ENCODE data around the gene ALDH3A2. TPM values are rescaled to one million over a fixed set of nuclear protein-coding genes. Genes with fewer than 3 reads are reported as not detected.

The ALDH3A2 gene
- polyA plus RNA-seq (2013, experiment 1 of 4) = 73.3 TPM
- polyA plus RNA-seq (2013, experiment 2 of 4) = 81.9 TPM
- 53.9 TPM for polyA plus RNA-seq (2013, experiment 3 of 4)
- 63.4 TPM for polyA plus RNA-seq (2013, experiment 4 of 4)

DNA sequence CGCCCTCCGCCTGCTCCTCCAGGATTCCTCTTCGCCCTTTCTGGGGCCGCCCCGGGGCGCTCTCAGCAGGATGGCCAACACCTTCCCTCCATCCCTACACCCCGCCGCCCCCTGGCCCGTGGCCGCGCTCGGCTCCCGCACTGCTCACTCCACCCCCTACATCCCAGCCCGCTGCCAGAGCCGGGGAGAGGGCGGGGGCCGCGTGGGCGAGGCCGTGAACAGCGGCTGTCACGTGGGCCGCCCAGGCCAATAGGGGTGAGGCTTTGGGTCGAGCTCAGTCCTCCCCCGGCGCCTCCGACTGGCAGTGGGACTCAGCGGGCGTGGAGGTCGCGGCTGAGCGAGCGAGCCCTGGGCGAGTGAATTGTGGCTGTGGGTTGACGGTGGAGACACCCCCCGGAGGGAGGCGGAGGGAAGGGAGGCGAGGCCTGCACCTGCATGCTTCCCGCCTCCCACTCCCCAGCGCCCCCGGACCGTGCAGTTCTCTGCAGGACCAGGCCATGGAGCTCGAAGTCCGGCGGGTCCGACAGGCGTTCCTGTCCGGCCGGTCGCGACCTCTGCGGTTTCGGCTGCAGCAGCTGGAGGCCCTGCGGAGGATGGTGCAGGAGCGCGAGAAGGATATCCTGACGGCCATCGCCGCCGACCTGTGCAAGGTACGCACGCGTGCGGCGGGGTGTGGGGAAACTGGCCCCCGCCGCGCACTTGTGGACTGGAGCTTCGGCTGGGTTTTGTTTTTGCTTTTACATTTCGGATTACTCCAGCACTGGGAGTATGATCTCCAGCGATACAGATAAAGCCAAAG is at the start of gene ALDH3A2:
TSS of gene ALDH3A2 (plus strand) at position 277 of the 799 bp plus-strand sequence. CDS start at position 498, 221 bp downstream.
- WGBS, 2 experiments = 0 to 1% methylated on average over 71 of the region's 71 CpGs
- Histone ChIP-seq H3K4me3 (ENCODE audit: insufficient read depth, low read depth, low read length) (peak within 1 kb of the TSS; percentile 75), H3K27me3 (ENCODE audit: control insufficient read depth, insufficient read depth, low read length, poor library complexity, severe bottlenecking) (peaks cover 5% of the 10 kb centered on the region), H3K27ac (ENCODE audit: insufficient read depth, low read depth, low read length, poor library complexity, severe bottlenecking) (peak within 1 kb of the TSS; percentile 64), H3K36me3 (ENCODE audit: control insufficient read depth, insufficient read depth, low read length) (peaks cover 9% of the 10 kb centered on the region), H3K4me1 (ENCODE audit: control insufficient read depth, insufficient read depth, low read length) (peaks cover 5% of the 10 kb centered on the region), H3K9me3 (ENCODE audit: control insufficient read depth, low read length) (no peaks in the 10 kb centered on the region)

GRCh38 chr17:19610311-19610710 is 38.2 kb upstream of the ALDH3A2 start:
- H3K9me3 ChIP-seq (ENCODE audit: control insufficient read depth, low read length) = no peaks in the 10 kb centered on the region
- no peak overlapping the region for H3K27ac ChIP-seq (ENCODE audit: insufficient read depth, low read depth, low read length, poor library complexity, severe bottlenecking)
- no peak overlapping the region for H3K4me3 ChIP-seq (ENCODE audit: insufficient read depth, low read depth, low read length)
- H3K36me3 ChIP-seq (ENCODE audit: control insufficient read depth, insufficient read depth, low read length) = no peaks in the 10 kb centered on the region
- no peaks in the 10 kb centered on the region for H3K27me3 ChIP-seq (ENCODE audit: control insufficient read depth, insufficient read depth, low read length, poor library complexity, severe bottlenecking)
- H3K4me1 ChIP-seq (ENCODE audit: control insufficient read depth, insufficient read depth, low read length) = no peaks in the 10 kb centered on the region
- WGBS, 2 experiments = 93 to 100% methylated on average over 2 of the region's 2 CpGs

GRCh38 chr17:19610879-19611278 is 37.7 kb upstream of the ALDH3A2 start:
- no peak overlapping the region for H3K27ac ChIP-seq (ENCODE audit: insufficient read depth, low read depth, low read length, poor library complexity, severe bottlenecking)
- WGBS, 2 experiments = 93 to 95% methylated on average over 4 of the region's 5 CpGs
- no peaks in the 10 kb centered on the region for H3K9me3 ChIP-seq (ENCODE audit: control insufficient read depth, low read length)
- H3K4me3 ChIP-seq (ENCODE audit: insufficient read depth, low read depth, low read length) = no peak overlapping the region
- no peaks in the 10 kb centered on the region for H3K36me3 ChIP-seq (ENCODE audit: control insufficient read depth, insufficient read depth, low read length)
- H3K4me1 ChIP-seq (ENCODE audit: control insufficient read depth, insufficient read depth, low read length) = no peaks in the 10 kb centered on the region
- H3K27me3 ChIP-seq (ENCODE audit: control insufficient read depth, insufficient read depth, low read length, poor library complexity, severe bottlenecking) = no peaks in the 10 kb centered on the region

GRCh38 chr17:19613979-19614378 is 34.6 kb upstream of the ALDH3A2 start:
- H3K4me1 ChIP-seq (ENCODE audit: control insufficient read depth, insufficient read depth, low read length) = no peaks in the 10 kb centered on the region
- H3K4me3 ChIP-seq (ENCODE audit: insufficient read depth, low read depth, low read length) = no peak overlapping the region
- H3K27me3 ChIP-seq (ENCODE audit: control insufficient read depth, insufficient read depth, low read length, poor library complexity, severe bottlenecking) = no peaks in the 10 kb centered on the region
- 87 to 90% methylated on average over 10 of the region's 10 CpGs for WGBS, 2 experiments
- peaks cover 4% of the 10 kb centered on the region for H3K9me3 ChIP-seq (ENCODE audit: control insufficient read depth, low read length)
- no peak overlapping the region for H3K27ac ChIP-seq (ENCODE audit: insufficient read depth, low read depth, low read length, poor library complexity, severe bottlenecking)
- no peaks in the 10 kb centered on the region for H3K36me3 ChIP-seq (ENCODE audit: control insufficient read depth, insufficient read depth, low read length)

GRCh38 chr17:19614900-19615299 is 33.7 kb upstream of the ALDH3A2 start:
- no peaks in the 10 kb centered on the region for H3K4me1 ChIP-seq (ENCODE audit: control insufficient read depth, insufficient read depth, low read length)
- H3K4me3 ChIP-seq (ENCODE audit: insufficient read depth, low read depth, low read length) = no peak overlapping the region
- no peaks in the 10 kb centered on the region for H3K27me3 ChIP-seq (ENCODE audit: control insufficient read depth, insufficient read depth, low read length, poor library complexity, severe bottlenecking)
- peaks cover 9% of the 10 kb centered on the region for H3K9me3 ChIP-seq (ENCODE audit: control insufficient read depth, low read length)
- 91 to 93% methylated on average over 4 of the region's 4 CpGs for WGBS, 2 experiments
- H3K27ac ChIP-seq (ENCODE audit: insufficient read depth, low read depth, low read length, poor library complexity, severe bottlenecking) = no peak overlapping the region
- no peaks in the 10 kb centered on the region for H3K36me3 ChIP-seq (ENCODE audit: control insufficient read depth, insufficient read depth, low read length)

GRCh38 chr17:19618015-19618414 is 30.5 kb upstream of the ALDH3A2 start:
- Histone ChIP-seq H3K27ac (ENCODE audit: insufficient read depth, low read depth, low read length, poor library complexity, severe bottlenecking) (no peak overlapping the region), H3K9me3 (ENCODE audit: control insufficient read depth, low read length) (peaks cover 9% of the 10 kb centered on the region), H3K4me3 (ENCODE audit: insufficient read depth, low read depth, low read length) (no peak overlapping the region), H3K27me3 (ENCODE audit: control insufficient read depth, insufficient read depth, low read length, poor library complexity, severe bottlenecking) (no peaks in the 10 kb centered on the region), H3K4me1 (ENCODE audit: control insufficient read depth, insufficient read depth, low read length) (no peaks in the 10 kb centered on the region), H3K36me3 (ENCODE audit: control insufficient read depth, insufficient read depth, low read length) (no peaks in the 10 kb centered on the region)
- 89 to 93% methylated on average over 3 of the region's 3 CpGs for WGBS, 2 experiments

DNA sequence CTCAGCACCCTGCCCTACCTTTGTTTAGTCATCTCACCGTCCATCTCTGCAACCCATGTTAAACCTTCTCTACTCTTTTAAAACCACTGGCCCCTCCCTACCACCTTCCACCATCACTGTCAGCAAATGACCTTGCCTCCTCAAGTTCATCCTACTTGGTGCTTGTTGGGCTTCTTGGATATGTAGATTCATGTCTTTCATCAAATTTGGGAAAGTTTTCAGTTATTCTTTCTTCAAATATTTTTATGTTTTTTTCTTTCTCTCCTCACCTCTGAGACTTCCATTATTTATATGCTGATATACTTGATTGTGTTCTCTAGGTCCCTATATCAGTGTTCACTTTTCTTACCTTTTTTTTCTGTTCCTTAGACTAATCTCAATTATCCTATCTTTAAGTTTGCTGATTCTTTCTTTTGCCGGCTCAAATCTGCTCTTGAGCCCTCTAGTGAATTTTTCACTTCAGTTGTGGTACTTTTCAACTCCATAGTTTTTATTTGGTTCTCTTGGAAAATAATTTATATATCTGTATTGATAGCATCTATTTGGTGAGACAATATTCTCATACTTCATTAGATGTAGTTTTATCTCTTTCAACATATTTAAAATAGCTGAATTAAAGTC is 28.7 kb upstream of the ALDH3A2 start:
- Histone ChIP-seq H3K36me3 (ENCODE audit: control insufficient read depth, insufficient read depth, low read length) (no peaks in the 10 kb centered on the region), H3K27me3 (ENCODE audit: control insufficient read depth, insufficient read depth, low read length, poor library complexity, severe bottlenecking) (no peaks in the 10 kb centered on the region), H3K27ac (ENCODE audit: insufficient read depth, low read depth, low read length, poor library complexity, severe bottlenecking) (no peak overlapping the region), H3K4me1 (ENCODE audit: control insufficient read depth, insufficient read depth, low read length) (no peaks in the 10 kb centered on the region), H3K4me3 (ENCODE audit: insufficient read depth, low read depth, low read length) (no peak overlapping the region), H3K9me3 (ENCODE audit: control insufficient read depth, low read length) (peaks cover 9% of the 10 kb centered on the region)
- WGBS, 2 experiments = 43 to 45% methylated on average over 2 of the region's 2 CpGs

DNA sequence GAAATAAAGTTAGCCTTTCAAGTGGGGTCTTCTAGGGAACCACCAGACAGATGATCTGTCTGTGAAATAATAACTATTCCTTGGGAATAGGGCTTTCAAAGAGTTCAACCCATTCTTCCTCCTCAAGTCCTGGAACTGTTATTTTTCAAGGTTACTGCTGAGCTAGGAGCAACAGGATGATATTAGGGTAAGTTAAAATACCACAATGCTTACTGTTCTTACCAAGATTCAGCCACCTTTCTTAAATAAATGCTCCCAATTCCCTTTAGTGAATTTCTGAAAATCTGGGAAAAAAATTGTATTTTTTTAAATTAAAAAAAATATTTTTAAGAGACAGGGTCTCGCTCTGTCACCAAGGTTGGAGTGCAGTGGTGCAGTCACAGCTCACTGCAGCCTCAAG is 26.9 kb upstream of the ALDH3A2 start:
- no peaks in the 10 kb centered on the region for H3K36me3 ChIP-seq (ENCODE audit: control insufficient read depth, insufficient read depth, low read length)
- no peak overlapping the region for H3K4me3 ChIP-seq (ENCODE audit: insufficient read depth, low read depth, low read length)
- H3K4me1 ChIP-seq (ENCODE audit: control insufficient read depth, insufficient read depth, low read length) = no peaks in the 10 kb centered on the region
- peaks cover 9% of the 10 kb centered on the region for H3K9me3 ChIP-seq (ENCODE audit: control insufficient read depth, low read length)
- WGBS, 2 experiments = 88 to 93% methylated on average over 1 of the region's 1 CpG
- H3K27me3 ChIP-seq (ENCODE audit: control insufficient read depth, insufficient read depth, low read length, poor library complexity, severe bottlenecking) = no peaks in the 10 kb centered on the region
- H3K27ac ChIP-seq (ENCODE audit: insufficient read depth, low read depth, low read length, poor library complexity, severe bottlenecking) = no peak overlapping the region

DNA sequence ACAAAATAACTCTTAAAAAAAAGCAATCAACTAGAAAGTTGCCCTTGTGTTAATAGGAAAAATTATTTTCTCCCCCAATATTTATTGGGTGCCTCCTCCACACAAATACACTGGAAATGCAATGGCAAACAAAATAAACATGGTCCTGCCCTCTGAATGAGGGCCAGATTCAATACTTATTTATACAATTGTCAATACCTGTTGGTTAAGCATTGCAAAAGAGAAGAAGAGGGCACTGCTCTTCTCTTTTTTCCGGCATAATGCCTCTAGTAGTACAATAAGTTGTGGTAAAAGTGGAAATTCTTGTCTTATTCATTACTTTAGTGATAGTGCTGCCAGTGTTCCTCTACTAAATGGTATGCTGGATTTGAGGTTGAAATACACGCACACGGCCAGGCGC is 22.5 kb upstream of the ALDH3A2 start:
- Histone ChIP-seq H3K4me1 (ENCODE audit: control insufficient read depth, insufficient read depth, low read length) (no peaks in the 10 kb centered on the region), H3K27me3 (ENCODE audit: control insufficient read depth, insufficient read depth, low read length, poor library complexity, severe bottlenecking) (no peaks in the 10 kb centered on the region), H3K36me3 (ENCODE audit: control insufficient read depth, insufficient read depth, low read length) (no peaks in the 10 kb centered on the region), H3K9me3 (ENCODE audit: control insufficient read depth, low read length) (no peaks in the 10 kb centered on the region), H3K27ac (ENCODE audit: insufficient read depth, low read depth, low read length, poor library complexity, severe bottlenecking) (no peak overlapping the region), H3K4me3 (ENCODE audit: insufficient read depth, low read depth, low read length) (no peak overlapping the region)
- WGBS, 2 experiments = 91 to 97% methylated on average over 4 of the region's 4 CpGs

DNA sequence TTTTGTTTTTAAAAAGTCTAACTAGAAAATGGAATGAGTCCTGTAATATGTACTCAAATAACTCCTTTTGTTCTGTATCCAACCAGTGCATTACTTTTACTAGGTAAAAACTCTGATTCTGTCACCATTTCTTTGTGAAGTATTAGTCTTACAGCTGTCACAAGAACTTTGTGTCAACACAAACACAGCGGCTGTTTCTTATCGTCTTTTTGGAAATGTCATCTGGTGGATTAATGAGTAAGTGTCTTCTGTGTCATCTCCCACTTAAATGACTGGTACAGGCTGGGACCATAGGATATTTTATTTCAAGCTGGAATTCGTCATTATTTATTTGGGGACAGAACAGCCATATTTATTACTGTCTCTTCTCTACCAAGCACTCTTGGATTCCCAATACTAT is 19.1 kb upstream of the ALDH3A2 start:
- WGBS, 2 experiments = 89 to 97% methylated on average over 3 of the region's 3 CpGs
- Histone ChIP-seq H3K27ac (ENCODE audit: insufficient read depth, low read depth, low read length, poor library complexity, severe bottlenecking) (no peak overlapping the region), H3K4me1 (ENCODE audit: control insufficient read depth, insufficient read depth, low read length) (no peaks in the 10 kb centered on the region), H3K9me3 (ENCODE audit: control insufficient read depth, low read length) (no peaks in the 10 kb centered on the region), H3K27me3 (ENCODE audit: control insufficient read depth, insufficient read depth, low read length, poor library complexity, severe bottlenecking) (no peaks in the 10 kb centered on the region), H3K36me3 (ENCODE audit: control insufficient read depth, insufficient read depth, low read length) (no peaks in the 10 kb centered on the region), H3K4me3 (ENCODE audit: insufficient read depth, low read depth, low read length) (no peak overlapping the region)
